ENCODE measurements around the gene IFNL3.
"Not testable (repeated sequence)": the region's sequence is repeated elsewhere in the genome, so short reads cannot be mapped to it uniquely, and the experiment has no call there.

IFNL3 gene

DNA sequence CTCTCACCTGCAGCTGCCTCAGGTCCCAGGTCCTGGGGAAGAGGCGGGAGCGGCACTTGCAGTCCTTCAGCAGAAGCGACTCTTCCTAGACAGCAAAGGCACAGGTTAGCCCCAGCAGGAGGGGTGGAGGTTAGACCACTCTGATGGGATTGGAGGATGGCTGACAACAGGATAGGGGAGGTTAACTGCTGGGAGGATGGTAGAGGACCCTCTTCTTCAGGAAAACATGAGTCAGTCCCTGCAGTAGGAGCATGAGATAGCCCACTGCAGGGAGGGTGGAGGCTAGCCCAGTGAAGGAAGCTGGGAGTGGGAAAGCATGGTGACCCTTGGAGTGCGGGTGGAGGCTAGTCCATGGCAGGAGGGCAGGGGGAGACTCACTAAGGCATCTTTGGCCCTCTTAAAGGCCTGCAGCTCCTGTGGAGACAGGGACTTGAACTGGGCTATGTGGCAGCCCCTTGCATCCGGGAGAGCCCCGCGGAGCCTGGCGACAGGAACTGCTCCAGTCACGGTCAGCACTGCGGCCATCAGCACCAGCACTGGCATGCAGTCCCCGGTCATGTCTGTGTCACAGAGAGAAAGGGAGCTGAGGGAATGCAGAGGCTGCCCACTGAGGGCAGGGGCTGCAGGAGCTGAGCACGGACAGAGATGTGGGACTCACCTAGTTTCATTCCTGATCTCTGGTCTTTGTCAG, at the start of gene IFNL3:
IFNL3 (minus strand) TSS at position 597 of the 691 bp plus-strand sequence; CDS start at position 558, 39 bp downstream.
- H3K4me3 ChIP-seq (ENCODE audit: low read length in 2 of 2); H3K27ac ChIP-seq (ENCODE audit: low read depth in 2 of 2, low read length in 2 of 2); H3K36me3 ChIP-seq (ENCODE audit: control insufficient read depth in 2 of 2, insufficient read depth in 2 of 2, low read length in 2 of 2); H3K4me1 ChIP-seq (ENCODE audit: control insufficient read depth in 2 of 2, insufficient read depth in 2 of 2, low read length in 2 of 2); H3K9me3 ChIP-seq (ENCODE audit: control insufficient read depth in 2 of 2, low read length in 2 of 2); H3K9ac ChIP-seq (ENCODE audit: low read depth in 1 of 2, low read length in 2 of 2): not testable (repeated sequence)
- H3K27me3 ChIP-seq (ENCODE audit: control insufficient read depth in 2 of 2, insufficient read depth in 2 of 2, low read length in 2 of 2), result peaks cover 4 to 17% of the 10 kb centered on the region in 2 donors

DNA sequence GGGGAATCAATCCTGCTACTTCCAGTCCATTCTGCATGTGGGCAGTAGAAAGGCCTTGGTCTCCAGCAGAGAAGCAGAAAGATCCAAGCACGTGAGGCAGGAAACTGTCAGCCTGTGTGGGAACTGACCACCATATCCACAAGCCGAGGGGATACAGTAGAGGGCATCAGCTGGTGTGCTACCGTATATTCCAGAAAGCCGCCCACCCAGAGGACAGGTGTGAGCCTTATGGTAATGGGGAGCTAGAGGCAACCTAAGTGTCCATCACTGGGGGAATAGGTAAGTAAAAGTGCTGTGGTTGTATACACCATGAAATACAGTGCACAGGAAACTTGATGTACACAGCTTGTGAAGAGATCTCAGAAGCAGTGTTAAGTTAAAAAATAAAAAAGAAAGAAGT, 48.6 kb upstream of the IFNL3 start:
- H3K4me3 ChIP-seq (ENCODE audit: low read length in 2 of 2), result no peak overlapping the region
- H3K4me1 ChIP-seq (ENCODE audit: control insufficient read depth in 2 of 2, insufficient read depth in 2 of 2, low read length in 2 of 2), result no peaks in the 10 kb centered on the region
- H3K27ac ChIP-seq (ENCODE audit: low read depth in 2 of 2, low read length in 2 of 2), result no peak overlapping the region
- H3K9ac ChIP-seq (ENCODE audit: low read depth in 1 of 2, low read length in 2 of 2), result no peak overlapping the region
- peaks cover 0 to 2% of the 10 kb centered on the region in 2 donors for H3K27me3 ChIP-seq (ENCODE audit: control insufficient read depth in 2 of 2, insufficient read depth in 2 of 2, low read length in 2 of 2)
- H3K36me3 ChIP-seq (ENCODE audit: control insufficient read depth in 2 of 2, insufficient read depth in 2 of 2, low read length in 2 of 2), result no peaks in the 10 kb centered on the region
- no peaks in the 10 kb centered on the region for H3K9me3 ChIP-seq (ENCODE audit: control insufficient read depth in 2 of 2, low read length in 2 of 2)

DNA sequence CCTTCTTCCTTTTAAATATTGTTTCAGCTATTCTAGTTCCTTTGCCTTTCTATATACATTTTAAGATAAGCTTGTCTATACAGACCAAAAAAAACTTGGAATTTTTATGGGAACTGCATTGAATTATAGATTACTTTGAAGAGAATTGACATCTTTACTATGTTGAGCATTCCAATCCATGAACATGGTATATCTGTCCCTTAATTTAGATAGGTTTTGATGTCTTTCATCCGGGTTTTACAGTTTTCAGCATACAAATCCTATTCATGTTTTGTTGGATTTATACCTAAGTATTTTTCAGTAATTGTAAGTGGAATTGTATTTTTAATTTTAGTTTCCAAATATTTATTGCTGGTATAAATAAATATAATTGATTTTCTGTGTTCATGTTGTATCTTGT, 39.2 kb upstream of the IFNL3 start:
- no peak overlapping the region for H3K9ac ChIP-seq (ENCODE audit: low read depth in 1 of 2, low read length in 2 of 2)
- H3K36me3 ChIP-seq (ENCODE audit: control insufficient read depth in 2 of 2, insufficient read depth in 2 of 2, low read length in 2 of 2), result no peaks in the 10 kb centered on the region
- H3K9me3 ChIP-seq (ENCODE audit: control insufficient read depth in 2 of 2, low read length in 2 of 2), result peaks cover 0 to 3% of the 10 kb centered on the region in 2 donors
- no peak overlapping the region for H3K4me3 ChIP-seq (ENCODE audit: low read length in 2 of 2)
- no peak overlapping the region for H3K27ac ChIP-seq (ENCODE audit: low read depth in 2 of 2, low read length in 2 of 2)
- H3K4me1 ChIP-seq (ENCODE audit: control insufficient read depth in 2 of 2, insufficient read depth in 2 of 2, low read length in 2 of 2), result no peaks in the 10 kb centered on the region
- no peaks in the 10 kb centered on the region for H3K27me3 ChIP-seq (ENCODE audit: control insufficient read depth in 2 of 2, insufficient read depth in 2 of 2, low read length in 2 of 2)

DNA sequence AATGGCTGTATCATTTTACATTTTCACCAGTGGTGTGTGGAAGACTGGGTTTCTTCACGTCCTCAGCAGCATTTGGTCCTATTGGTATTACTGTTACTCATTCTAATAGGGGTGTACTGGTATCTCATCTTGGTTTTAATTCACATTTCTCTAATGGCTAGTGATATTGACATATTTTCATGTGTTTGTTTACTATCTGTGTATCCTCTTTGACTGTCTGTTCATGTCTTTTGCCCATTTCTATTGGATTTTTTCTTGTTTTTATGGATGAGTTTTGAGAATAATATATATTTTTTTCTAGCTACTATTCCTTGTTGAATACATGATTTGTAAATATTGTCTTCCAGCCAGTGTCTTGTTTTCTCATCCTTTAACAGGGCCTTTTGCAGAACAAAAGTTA, 37.2 kb upstream of the IFNL3 start:
- H3K27me3 ChIP-seq (ENCODE audit: control insufficient read depth in 2 of 2, insufficient read depth in 2 of 2, low read length in 2 of 2), result no peaks in the 10 kb centered on the region
- no peaks in the 10 kb centered on the region for H3K4me1 ChIP-seq (ENCODE audit: control insufficient read depth in 2 of 2, insufficient read depth in 2 of 2, low read length in 2 of 2)
- H3K36me3 ChIP-seq (ENCODE audit: control insufficient read depth in 2 of 2, insufficient read depth in 2 of 2, low read length in 2 of 2), result no peaks in the 10 kb centered on the region
- H3K4me3 ChIP-seq (ENCODE audit: low read length in 2 of 2), result no peak overlapping the region
- no peak overlapping the region for H3K9ac ChIP-seq (ENCODE audit: low read depth in 1 of 2, low read length in 2 of 2)
- H3K27ac ChIP-seq (ENCODE audit: low read depth in 2 of 2, low read length in 2 of 2), result no peak overlapping the region
- H3K9me3 ChIP-seq (ENCODE audit: control insufficient read depth in 2 of 2, low read length in 2 of 2), result peaks cover 0 to 3% of the 10 kb centered on the region in 2 donors

DNA sequence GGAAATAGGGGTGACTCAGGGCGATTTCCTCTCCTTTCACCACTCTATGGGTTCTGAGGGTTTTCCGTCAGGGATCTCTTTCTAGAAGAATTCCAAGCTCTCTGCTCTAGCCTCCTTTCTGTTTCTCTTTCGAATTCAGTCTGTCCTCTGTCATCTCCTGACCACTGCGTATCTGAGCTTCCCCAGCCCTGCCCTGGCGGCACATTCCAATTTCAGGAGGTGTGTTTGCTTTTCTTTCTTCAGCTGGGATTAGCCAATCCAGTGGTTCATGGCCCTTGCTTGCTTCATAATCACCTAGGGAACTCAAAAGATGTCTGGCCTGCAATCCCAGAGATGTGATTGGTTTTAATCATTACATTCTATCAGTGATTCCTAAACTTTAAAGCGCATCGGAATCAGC, 32.8 kb upstream of the IFNL3 start:
- Histone ChIP-seq H3K27ac (ENCODE audit: low read depth in 2 of 2, low read length in 2 of 2) (no peak overlapping the region), H3K9me3 (ENCODE audit: control insufficient read depth in 2 of 2, low read length in 2 of 2) (peaks cover 0 to 3% of the 10 kb centered on the region in 2 donors), H3K4me1 (ENCODE audit: control insufficient read depth in 2 of 2, insufficient read depth in 2 of 2, low read length in 2 of 2) (no peaks in the 10 kb centered on the region), H3K4me3 (ENCODE audit: low read length in 2 of 2) (no peak overlapping the region), H3K9ac (ENCODE audit: low read depth in 1 of 2, low read length in 2 of 2) (no peak overlapping the region), H3K27me3 (ENCODE audit: control insufficient read depth in 2 of 2, insufficient read depth in 2 of 2, low read length in 2 of 2) (no peaks in the 10 kb centered on the region), H3K36me3 (ENCODE audit: control insufficient read depth in 2 of 2, insufficient read depth in 2 of 2, low read length in 2 of 2) (no peaks in the 10 kb centered on the region)

DNA sequence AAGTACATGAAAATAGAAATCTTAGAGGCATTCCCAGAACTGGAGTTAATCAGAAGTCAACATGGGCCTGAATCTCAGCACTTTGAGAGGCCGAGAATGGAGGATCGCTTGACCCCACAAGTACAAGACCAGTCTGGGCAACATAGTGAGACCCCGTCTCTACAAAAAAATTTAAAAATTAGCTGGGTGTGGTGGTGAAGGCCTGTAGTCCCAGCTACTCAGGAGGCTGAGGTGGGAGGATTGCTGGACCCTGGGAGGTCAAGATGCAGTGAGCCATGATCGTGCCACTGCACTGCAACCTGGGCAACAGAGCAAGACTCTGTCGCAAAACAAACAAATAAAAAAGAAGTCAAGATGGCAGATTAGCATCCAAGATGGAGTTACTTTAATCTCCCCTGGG, 31.9 kb upstream of the IFNL3 start:
- no peaks in the 10 kb centered on the region for H3K27me3 ChIP-seq (ENCODE audit: control insufficient read depth in 2 of 2, insufficient read depth in 2 of 2, low read length in 2 of 2)
- no peak overlapping the region for H3K27ac ChIP-seq (ENCODE audit: low read depth in 2 of 2, low read length in 2 of 2)
- H3K4me1 ChIP-seq (ENCODE audit: control insufficient read depth in 2 of 2, insufficient read depth in 2 of 2, low read length in 2 of 2), result no peaks in the 10 kb centered on the region
- no peak overlapping the region for H3K4me3 ChIP-seq (ENCODE audit: low read length in 2 of 2)
- no peak overlapping the region for H3K9ac ChIP-seq (ENCODE audit: low read depth in 1 of 2, low read length in 2 of 2)
- H3K9me3 ChIP-seq (ENCODE audit: control insufficient read depth in 2 of 2, low read length in 2 of 2), result peaks cover 0 to under 1% of the 10 kb centered on the region in 2 donors
- H3K36me3 ChIP-seq (ENCODE audit: control insufficient read depth in 2 of 2, insufficient read depth in 2 of 2, low read length in 2 of 2), result no peaks in the 10 kb centered on the region

DNA sequence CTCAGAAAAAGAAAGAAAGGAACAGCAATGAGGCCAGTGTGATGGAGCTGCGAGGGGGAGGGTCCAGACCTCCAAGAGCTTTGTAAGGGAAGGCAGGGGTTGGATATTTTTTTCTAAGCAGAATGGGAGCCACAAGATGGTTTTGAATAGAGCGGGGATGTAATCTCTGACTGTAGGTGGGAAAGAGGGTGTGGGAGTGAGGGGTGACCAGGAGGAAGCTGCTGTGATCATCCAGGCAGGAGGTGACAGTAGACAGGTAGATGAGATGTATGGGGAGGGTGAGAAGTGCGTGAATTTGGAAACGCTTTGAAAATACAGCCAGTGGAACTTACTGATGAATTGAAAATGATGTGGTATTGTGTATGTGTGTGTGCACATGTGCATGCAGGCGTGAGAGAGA, 30.8 kb upstream of the IFNL3 start:
- Histone ChIP-seq H3K9ac (ENCODE audit: low read depth in 1 of 2, low read length in 2 of 2) (no peak overlapping the region), H3K36me3 (ENCODE audit: control insufficient read depth in 2 of 2, insufficient read depth in 2 of 2, low read length in 2 of 2) (no peaks in the 10 kb centered on the region), H3K27ac (ENCODE audit: low read depth in 2 of 2, low read length in 2 of 2) (no peak overlapping the region), H3K27me3 (ENCODE audit: control insufficient read depth in 2 of 2, insufficient read depth in 2 of 2, low read length in 2 of 2) (no peaks in the 10 kb centered on the region), H3K4me3 (ENCODE audit: low read length in 2 of 2) (no peak overlapping the region), H3K4me1 (ENCODE audit: control insufficient read depth in 2 of 2, insufficient read depth in 2 of 2, low read length in 2 of 2) (no peaks in the 10 kb centered on the region), H3K9me3 (ENCODE audit: control insufficient read depth in 2 of 2, low read length in 2 of 2) (no peaks in the 10 kb centered on the region)

DNA sequence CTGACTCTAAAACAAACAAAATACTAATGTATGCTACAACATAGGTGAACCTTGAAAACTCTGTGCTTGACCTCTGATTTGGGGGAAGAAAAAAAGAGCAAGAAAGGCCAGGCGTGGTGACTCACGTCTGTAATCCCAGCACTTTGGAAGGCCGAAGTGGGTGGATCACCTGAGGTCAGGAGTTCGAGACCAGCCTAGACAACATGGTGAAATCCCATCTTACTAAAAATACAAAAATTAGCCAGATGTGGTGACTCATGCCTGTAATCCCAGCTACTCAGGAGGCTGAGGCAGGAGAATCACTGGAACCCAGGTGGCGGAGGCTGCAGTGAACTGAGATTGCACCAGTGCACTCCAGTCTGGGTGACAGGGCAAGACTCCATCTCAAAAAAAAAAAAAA, 29.1 kb upstream of the IFNL3 start:
- not testable (repeated sequence) for H3K27ac ChIP-seq (ENCODE audit: low read depth in 2 of 2, low read length in 2 of 2); H3K9ac ChIP-seq (ENCODE audit: low read depth in 1 of 2, low read length in 2 of 2); H3K27me3 ChIP-seq (ENCODE audit: control insufficient read depth in 2 of 2, insufficient read depth in 2 of 2, low read length in 2 of 2)

DNA sequence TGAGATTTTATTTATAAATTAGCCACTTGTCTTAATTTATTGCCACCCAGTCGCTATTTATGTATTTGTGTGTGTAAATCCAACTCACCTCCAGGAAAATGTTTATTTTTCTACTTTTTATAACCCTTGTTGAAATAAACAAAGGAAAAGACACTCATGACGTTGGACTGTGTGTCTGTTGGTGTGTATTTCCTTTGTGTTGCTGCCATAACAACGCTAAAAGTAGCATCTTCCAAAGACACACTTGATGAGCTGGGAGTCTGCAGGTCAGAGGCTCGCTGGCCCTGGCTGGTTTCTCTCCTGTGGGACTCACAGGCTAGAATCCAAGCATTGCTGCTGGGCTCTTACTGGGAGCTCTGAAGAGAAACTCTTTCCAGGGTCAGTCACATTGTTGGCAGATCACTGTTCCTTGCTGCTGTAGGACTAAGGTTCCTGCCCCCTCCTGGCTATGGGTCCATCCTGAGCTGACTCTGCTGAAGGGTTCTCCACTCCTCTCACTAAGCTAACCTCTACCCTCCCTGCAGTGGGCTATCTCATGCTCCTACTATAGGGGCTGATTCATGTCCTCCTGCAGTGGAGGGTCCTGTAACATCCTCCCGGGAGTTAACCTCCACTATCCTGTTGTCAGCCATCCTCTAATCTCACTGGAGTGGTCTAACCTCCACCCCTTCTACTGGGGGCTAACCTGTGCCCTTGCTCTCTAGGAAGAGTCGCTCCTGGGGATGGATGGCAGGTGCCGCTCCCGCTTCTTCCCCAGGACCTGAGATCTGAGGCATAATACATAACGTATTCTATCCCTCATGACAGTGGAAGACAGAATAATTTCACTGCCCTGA, 25.4 kb upstream of the IFNL3 start:
- no peaks in the 10 kb centered on the region for H3K4me1 ChIP-seq (ENCODE audit: control insufficient read depth in 2 of 2, insufficient read depth in 2 of 2, low read length in 2 of 2)
- no peaks in the 10 kb centered on the region for H3K27me3 ChIP-seq (ENCODE audit: control insufficient read depth in 2 of 2, insufficient read depth in 2 of 2, low read length in 2 of 2)
- no peaks in the 10 kb centered on the region for H3K9me3 ChIP-seq (ENCODE audit: control insufficient read depth in 2 of 2, low read length in 2 of 2)
- H3K27ac ChIP-seq (ENCODE audit: low read depth in 2 of 2, low read length in 2 of 2), result no peak overlapping the region
- no peak overlapping the region for H3K9ac ChIP-seq (ENCODE audit: low read depth in 1 of 2, low read length in 2 of 2)
- H3K36me3 ChIP-seq (ENCODE audit: control insufficient read depth in 2 of 2, insufficient read depth in 2 of 2, low read length in 2 of 2), result no peaks in the 10 kb centered on the region
- H3K4me3 ChIP-seq (ENCODE audit: low read length in 2 of 2), result no peak overlapping the region

More for the DNA sequence above, 29.1 kb upstream of the IFNL3 start:
- not testable (repeated sequence) for H3K4me1 ChIP-seq (ENCODE audit: control insufficient read depth in 2 of 2, insufficient read depth in 2 of 2, low read length in 2 of 2); H3K4me3 ChIP-seq (ENCODE audit: low read length in 2 of 2); H3K9me3 ChIP-seq (ENCODE audit: control insufficient read depth in 2 of 2, low read length in 2 of 2); H3K36me3 ChIP-seq (ENCODE audit: control insufficient read depth in 2 of 2, insufficient read depth in 2 of 2, low read length in 2 of 2)

DNA sequence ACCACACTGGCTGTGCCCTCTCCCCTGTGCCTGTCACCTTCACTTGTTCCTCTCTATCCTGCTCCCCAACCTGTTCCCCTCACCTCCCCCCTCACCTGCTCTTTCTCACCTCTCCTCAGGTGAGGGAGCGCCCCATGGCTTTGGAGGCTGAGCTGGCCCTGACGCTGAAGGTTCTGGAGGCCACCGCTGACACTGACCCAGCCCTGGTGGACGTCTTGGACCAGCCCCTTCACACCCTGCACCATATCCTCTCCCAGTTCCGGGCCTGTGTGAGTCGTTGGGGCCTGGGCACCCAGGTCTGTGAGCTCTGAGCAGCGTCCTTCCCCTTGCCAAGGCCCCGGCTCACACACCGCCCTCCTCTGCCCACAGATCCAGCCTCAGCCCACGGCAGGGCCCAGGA, 24.6 kb upstream of the IFNL3 start:
- H3K4me3 ChIP-seq (ENCODE audit: low read length in 2 of 2); H3K36me3 ChIP-seq (ENCODE audit: control insufficient read depth in 2 of 2, insufficient read depth in 2 of 2, low read length in 2 of 2); H3K27ac ChIP-seq (ENCODE audit: low read depth in 2 of 2, low read length in 2 of 2); H3K4me1 ChIP-seq (ENCODE audit: control insufficient read depth in 2 of 2, insufficient read depth in 2 of 2, low read length in 2 of 2); H3K9me3 ChIP-seq (ENCODE audit: control insufficient read depth in 2 of 2, low read length in 2 of 2); H3K27me3 ChIP-seq (ENCODE audit: control insufficient read depth in 2 of 2, insufficient read depth in 2 of 2, low read length in 2 of 2); H3K9ac ChIP-seq (ENCODE audit: low read depth in 1 of 2, low read length in 2 of 2): not testable (repeated sequence)

Data from mucosa of rectum (tissue), 2 donors.